Measurements from ENCODE around the gene AACS. TPM values are rescaled to one million over a fixed set of nuclear protein-coding genes. Genes with fewer than 3 reads are reported as not detected.

Gene AACS
- total RNA-seq, 2 donors from 2014 or later: 15.0 to 22.4 TPM

GRCh38 chr12:125114365-125115141, 49.3 kb downstream of the AACS start:
- Histone ChIP-seq H3K27me3 (no peaks in the 10 kb centered on the region), H3K27ac (no peak overlapping the region), H3K4me1 (no peaks in the 10 kb centered on the region), H3K36me3 (replicated peaks in 1 of 2; ENCODE audit: insufficient read depth in 1 of 2, low read depth in 2 of 2) (peaks cover 0 to 8% of the 10 kb centered on the region in 2 donors), H3K4me3 (no peak overlapping the region), H3K9me3 (no peaks in the 10 kb centered on the region)
- no peak for TF ChIP-seq POLR2A (IDR thresholded peaks at IDR 0.05)
- ATAC-seq (no peak), DNase-seq (no peak)
- intact Hi-C loops (cut with DNase I): no loop called here
- 94 to 98% methylated on average over 9 to 36 of the region's 40 CpGs for WGBS, 2 donors

GRCh38 chr12:125120566-125120965, 55.3 kb downstream of the AACS start:
- peaks cover 0 to 9% of the 10 kb centered on the region in 2 donors for H3K36me3 ChIP-seq (replicated peaks in 1 of 2; ENCODE audit: insufficient read depth in 1 of 2, low read depth in 2 of 2)
- peaks cover 9% of the 10 kb centered on the region for H3K4me1 ChIP-seq
- ATAC-seq (no peak), DNase-seq (no peak)
- H3K9me3 ChIP-seq: no peaks in the 10 kb centered on the region
- no peak overlapping the region for H3K4me3 ChIP-seq
- TF ChIP-seq POLR2A (IDR thresholded peaks at IDR 0.05): no peak
- TF ChIP-seq CTCF (IDR thresholded peaks at IDR 0.05): no peak
- no peaks in the 10 kb centered on the region for H3K27me3 ChIP-seq
- 92 to 96% methylated on average over 12 of the region's 12 CpGs for WGBS, 2 donors
- intact Hi-C loops (cut with DNase I): no loop called here
- no peak overlapping the region for H3K27ac ChIP-seq

GRCh38 chr12:125121106-125121505, 55.9 kb downstream of the AACS start:
- Histone ChIP-seq H3K36me3 (replicated peaks in 1 of 2; ENCODE audit: insufficient read depth in 1 of 2, low read depth in 2 of 2) (peaks cover 0 to 9% of the 10 kb centered on the region in 2 donors), H3K9me3 (no peaks in the 10 kb centered on the region), H3K27me3 (no peaks in the 10 kb centered on the region), H3K4me1 (peaks cover 9% of the 10 kb centered on the region), H3K4me3 (no peak overlapping the region), H3K27ac (no peak overlapping the region)
- WGBS, 2 donors: 96% methylated on average over 14 of the region's 14 CpGs; no CpG with 5 or more reads in 1 of the 2 donors
- ATAC-seq: no peak
- intact Hi-C loops (cut with DNase I): no loop called here
- TF ChIP-seq POLR2A (IDR thresholded peaks at IDR 0.05): no peak
- TF ChIP-seq CTCF (IDR thresholded peaks at IDR 0.05): no peak
- DNase-seq: peak in 1 of 4 donors; percentile 10

GRCh38 chr12:125122668-125123067, 57.4 kb downstream of the AACS start:
- H3K36me3 ChIP-seq (replicated peaks in 1 of 2; ENCODE audit: insufficient read depth in 1 of 2, low read depth in 2 of 2): peaks cover 0 to 7% of the 10 kb centered on the region in 2 donors
- intact Hi-C loops (cut with DNase I): no loop called here
- no peak for ATAC-seq
- no peak for DNase-seq
- no peaks in the 10 kb centered on the region for H3K27me3 ChIP-seq
- 90 to 94% methylated on average over 11 to 14 of the region's 14 CpGs for WGBS, 2 donors
- no peaks in the 10 kb centered on the region for H3K9me3 ChIP-seq
- no peak overlapping the region for H3K27ac ChIP-seq
- TF ChIP-seq CTCF (IDR thresholded peaks at IDR 0.05) (no peak), POLR2A (IDR thresholded peaks at IDR 0.05) (no peak)
- H3K4me3 ChIP-seq: no peak overlapping the region
- peaks cover 9% of the 10 kb centered on the region for H3K4me1 ChIP-seq

- peak; percentile 52 for ATAC-seq
- H3K36me3 ChIP-seq (replicated peaks in 1 of 2; ENCODE audit: insufficient read depth in 1 of 2, low read depth in 2 of 2): peaks cover 0 to 2% of the 10 kb centered on the region in 2 donors
- intact Hi-C loops (cut with DNase I): no loop called here
Measured at GRCh38 chr12:125124320-125124966, 59.2 kb downstream of the AACS start.

More at GRCh38 chr12:125124320-125124966, 59.2 kb downstream of the AACS start:
- H3K9me3 ChIP-seq: no peaks in the 10 kb centered on the region
- H3K4me3 ChIP-seq: no peak overlapping the region
- 51 to 74% methylated on average over 11 of the region's 11 CpGs for WGBS, 2 donors
- H3K27me3 ChIP-seq: no peaks in the 10 kb centered on the region
- no peak overlapping the region for H3K27ac ChIP-seq
- peaks cover 9% of the 10 kb centered on the region for H3K4me1 ChIP-seq
- DNase-seq: peak in 3 of 4 donors; percentile 32 to 64 (median 59)
- no peak for TF ChIP-seq CTCF (IDR thresholded peaks at IDR 0.05)

All from body of pancreas (tissue), 4 donors.